D721Med (cell line): ENCODE data around the gene ANTXR2.
A peak's percentile ranks its signal among the peaks of the same experiment; 100 is the strongest.

ENCODE experiments used
- DNase-seq: peaks from one replicate; pipeline ENCODE4 v3.0.0; 2011; ENCODE audit warnings: low spot score; ENCODE audit not compliant: insufficient read length
- FAIRE-seq: peaks from 2 replicates; lab custom pipeline; 2011; peaks lifted over from hg19 to GRCh38; lab: Jason Lieb, UNC
- CTCF ChIP-seq: IDR thresholded peaks from 2 replicates; pipeline ENCODE4 v1.5.1; 2012; ENCODE audit warnings: mild to moderate bottlenecking, control low read depth; ENCODE audit not compliant: insufficient read depth; ENCODE audit errors: missing control alignments

The ANTXR2 gene

GRCh38 chr4:79979785-79980437, 93.1 kb downstream of the ANTXR2 start:
- no peak for TF ChIP-seq CTCF
- FAIRE-seq, result no peak
- DNase-seq, result no peak

GRCh38 chr4:79977131-79977840, 95.7 kb downstream of the ANTXR2 start:
- no peak for TF ChIP-seq CTCF
- DNase-seq (no peak), FAIRE-seq (no peak)

- no peak for TF ChIP-seq CTCF
- DNase-seq (no peak), FAIRE-seq (no peak)
These were observed 108.4 kb downstream of the ANTXR2 start for GRCh38 chr4:79964400-79965211.

GRCh38 chr4:79964020-79964399, 109.0 kb downstream of the ANTXR2 start:
- DNase-seq (no peak), FAIRE-seq (no peak)
- no peak for TF ChIP-seq CTCF

- FAIRE-seq (peak; percentile 16), DNase-seq (no peak)
These were observed 113.4 kb downstream of the ANTXR2 start for GRCh38 chr4:79959652-79960051.

More at GRCh38 chr4:79959652-79960051, 113.4 kb downstream of the ANTXR2 start:
- no peak for TF ChIP-seq CTCF
